ENCODE measurements around the gene TMEM50B. TPM values are rescaled to one million over a fixed set of nuclear protein-coding genes. Genes with fewer than 3 reads are reported as not detected.
A peak's percentile ranks its signal among the peaks of the same experiment; 100 is the strongest.

The TMEM50B gene
- total RNA-seq, 4 donors from 2014 or later, result 77.7 to 155 (median 146) TPM

GRCh38 chr21:33430858-33431257, 48.9 kb downstream of the TMEM50B start:
- Histone ChIP-seq H3K27me3 (no peaks in the 10 kb centered on the region), H3K9me3 (no peaks in the 10 kb centered on the region), H3K4me1 (peaks cover 3 to 76% (median 33%) of the 10 kb centered on the region in 4 donors), H3K36me3 (peaks cover 11 to 92% (median 33%) of the 10 kb centered on the region in 3 donors), H3K4me3 (no peak overlapping the region), H3K27ac (peak overlapping the region in 2 of 4 donors; percentile 21 to 59)
- TF ChIP-seq, protein P1, sequence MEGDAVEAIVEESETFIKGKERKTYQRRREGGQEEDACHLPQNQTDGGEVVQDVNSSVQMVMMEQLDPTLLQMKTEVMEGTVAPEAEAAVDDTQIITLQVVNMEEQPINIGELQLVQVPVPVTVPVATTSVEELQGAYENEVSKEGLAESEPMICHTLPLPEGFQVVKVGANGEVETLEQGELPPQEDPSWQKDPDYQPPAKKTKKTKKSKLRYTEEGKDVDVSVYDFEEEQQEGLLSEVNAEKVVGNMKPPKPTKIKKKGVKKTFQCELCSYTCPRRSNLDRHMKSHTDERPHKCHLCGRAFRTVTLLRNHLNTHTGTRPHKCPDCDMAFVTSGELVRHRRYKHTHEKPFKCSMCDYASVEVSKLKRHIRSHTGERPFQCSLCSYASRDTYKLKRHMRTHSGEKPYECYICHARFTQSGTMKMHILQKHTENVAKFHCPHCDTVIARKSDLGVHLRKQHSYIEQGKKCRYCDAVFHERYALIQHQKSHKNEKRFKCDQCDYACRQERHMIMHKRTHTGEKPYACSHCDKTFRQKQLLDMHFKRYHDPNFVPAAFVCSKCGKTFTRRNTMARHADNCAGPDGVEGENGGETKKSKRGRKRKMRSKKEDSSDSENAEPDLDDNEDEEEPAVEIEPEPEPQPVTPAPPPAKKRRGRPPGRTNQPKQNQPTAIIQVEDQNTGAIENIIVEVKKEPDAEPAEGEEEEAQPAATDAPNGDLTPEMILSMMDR (IDR thresholded peaks at IDR 0.05), result no peak
- TF ChIP-seq EP300 (IDR thresholded peaks at IDR 0.05) (no peak), POLR2A (IDR thresholded peaks at IDR 0.05) (no peak)
- no peak for DNase-seq (ENCODE audit: low spot score in 2 of 2)
- WGBS, 2 donors, result 93 to 96% methylated on average over 3 of the region's 3 CpGs

DNA sequence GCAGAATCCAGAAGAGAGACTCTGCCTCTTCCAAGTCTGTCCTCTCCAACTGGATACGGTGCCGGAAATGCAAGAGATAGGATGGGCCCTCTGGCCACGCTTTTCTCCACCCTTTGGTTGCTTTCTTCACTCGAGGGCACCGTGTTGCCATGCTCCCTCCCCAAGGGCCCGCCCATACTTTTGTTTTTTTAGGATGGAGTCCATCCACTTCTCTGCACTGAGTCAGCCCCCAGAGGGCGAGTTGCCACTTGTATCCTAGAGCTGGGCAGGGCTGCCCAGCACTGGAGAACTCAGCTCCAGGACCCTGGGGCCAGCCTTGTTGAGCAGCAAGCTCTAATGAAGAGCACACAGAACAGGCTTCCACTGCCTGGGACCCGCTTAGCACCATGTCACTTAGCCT, 51.1 kb downstream of the TMEM50B start:
- H3K9me3 ChIP-seq, result no peaks in the 10 kb centered on the region
- H3K27ac ChIP-seq, result peak overlapping the region in 2 of 4 donors; percentile 59 to 71
- DNase-seq (ENCODE audit: low spot score in 2 of 2), result no peak
- TF ChIP-seq EP300 (IDR thresholded peaks at IDR 0.05) (no peak), POLR2A (IDR thresholded peaks at IDR 0.05) (no peak)
- TF ChIP-seq, protein P1 (IDR thresholded peaks at IDR 0.05), result no peak
- H3K27me3 ChIP-seq, result no peaks in the 10 kb centered on the region
- peaks cover 14 to 99% (median 46%) of the 10 kb centered on the region in 3 donors for H3K36me3 ChIP-seq
- 74 to 82% methylated on average over 8 of the region's 8 CpGs for WGBS, 2 donors
- peaks cover 3 to 55% (median 13%) of the 10 kb centered on the region in 4 donors for H3K4me1 ChIP-seq
- no peak overlapping the region for H3K4me3 ChIP-seq

DNA sequence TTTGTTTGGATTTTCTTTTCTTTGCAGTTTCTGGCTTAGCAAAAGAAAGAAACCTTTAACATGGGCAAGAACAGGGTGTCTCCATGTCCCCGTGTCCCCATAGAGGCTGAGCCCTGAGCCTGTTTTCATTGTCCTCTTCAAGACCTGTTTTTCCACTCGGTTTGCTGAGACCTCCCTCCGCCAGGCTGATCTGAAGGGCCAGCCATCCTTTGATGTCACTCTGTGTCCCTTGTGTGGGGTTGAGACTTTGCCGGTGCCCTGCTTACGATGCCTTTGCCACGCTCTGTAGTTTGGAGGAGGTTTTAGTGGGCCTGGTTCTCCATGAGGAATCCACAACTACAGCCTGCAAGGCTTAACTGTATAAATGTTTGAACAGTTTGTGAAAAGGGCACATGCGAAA, 52.7 kb downstream of the TMEM50B start:
- 79 to 84% methylated on average over 7 of the region's 7 CpGs for WGBS, 2 donors
- H3K36me3 ChIP-seq, result peaks cover 13 to 99% (median 37%) of the 10 kb centered on the region in 3 donors

GRCh38 chr21:33425825-33426224, 53.9 kb downstream of the TMEM50B start:
- Histone ChIP-seq H3K36me3 (peaks cover 15 to 99% (median 33%) of the 10 kb centered on the region in 3 donors), H3K27me3 (no peaks in the 10 kb centered on the region), H3K4me3 (no peak overlapping the region), H3K9me3 (no peaks in the 10 kb centered on the region), H3K27ac (no peak overlapping the region), H3K4me1 (peaks cover 0 to 38% (median 7%) of the 10 kb centered on the region in 4 donors)
- TF ChIP-seq, protein P1 (IDR thresholded peaks at IDR 0.05), result no peak
- TF ChIP-seq POLR2A (IDR thresholded peaks at IDR 0.05), result no peak
- no peak for TF ChIP-seq EP300 (IDR thresholded peaks at IDR 0.05)
- WGBS, 2 donors, result 85 to 93% methylated on average over 3 of the region's 3 CpGs
- DNase-seq (ENCODE audit: low spot score in 2 of 2), result no peak

More for the DNA sequence above, 52.7 kb downstream of the TMEM50B start:
- Histone ChIP-seq H3K4me1 (peaks cover 0 to 38% (median 6%) of the 10 kb centered on the region in 4 donors), H3K4me3 (no peak overlapping the region), H3K9me3 (no peaks in the 10 kb centered on the region), H3K27ac (peak overlapping the region in 1 of 4 donors; percentile 29), H3K27me3 (no peaks in the 10 kb centered on the region)
- TF ChIP-seq, protein P1 (IDR thresholded peaks at IDR 0.05), result no peak
- TF ChIP-seq POLR2A (IDR thresholded peaks at IDR 0.05) (no peak), EP300 (IDR thresholded peaks at IDR 0.05) (no peak)
- no peak for DNase-seq (ENCODE audit: low spot score in 2 of 2)

GRCh38 chr21:33424214-33424613, 55.6 kb downstream of the TMEM50B start:
- Histone ChIP-seq H3K27ac (no peak overlapping the region), H3K36me3 (peaks cover 19 to 94% (median 38%) of the 10 kb centered on the region in 3 donors), H3K4me3 (no peak overlapping the region), H3K27me3 (no peaks in the 10 kb centered on the region), H3K4me1 (peaks cover 0 to 34% (median 16%) of the 10 kb centered on the region in 4 donors), H3K9me3 (no peaks in the 10 kb centered on the region)
- TF ChIP-seq EP300 (IDR thresholded peaks at IDR 0.05) (no peak), POLR2A (IDR thresholded peaks at IDR 0.05) (no peak)
- TF ChIP-seq, protein P1 (IDR thresholded peaks at IDR 0.05), result no peak
- no peak for DNase-seq (ENCODE audit: low spot score in 2 of 2)
- 91 to 94% methylated on average over 9 of the region's 9 CpGs for WGBS, 2 donors

Measured in tibial nerve (tissue), 4 donors.